Pancreas (tissue), 10 donors: ENCODE data around the gene MRPL55. TPM values are rescaled to one million over a fixed set of nuclear protein-coding genes. Genes with fewer than 3 reads are reported as not detected.
A peak's percentile ranks its signal among the peaks of the same experiment; 100 is the strongest.

ENCODE experiments used
- ATAC-seq, 4 donors: fragments of 200-7000 bp; cut with Tn5 transposase; one replicate each; pipeline versions ENCODE4 v1.8.0 to v1.9.1; 2020; ENCODE audit warnings: mild to moderate bottlenecking in 4 of 4, moderate library complexity in 4 of 4
- DNase-seq, 6 donors: peaks; one replicate each; pipeline ENCODE4 v3.0.0-alpha.2; 2020
- FAIRE-seq: peaks from 2 replicates; lab custom pipeline; 2012; peaks lifted over from hg19 to GRCh38; lab: Jason Lieb, UNC
- H3K27ac ChIP-seq, 4 donors: fragments of 200-600 bp; sonication (generic); 1 replicate in 3 of 4; 2 replicates in 1 of 4; pipeline versions ENCODE4 v1.5.0 to v1.8.0; 2020
- H3K27me3 ChIP-seq, 4 donors: fragments of 200-600 bp; one replicate each; pipeline ENCODE4 v1.8.0; 2021
- H3K36me3 ChIP-seq, 3 donors: fragments of 200-600 bp; sonication (generic) in 1 of 3; one replicate each; pipeline versions ENCODE4 v1.5.0 to v1.8.0; 2020 to 2021
- H3K4me1 ChIP-seq, 3 donors: fragments of 200-600 bp; one replicate each; pipeline ENCODE4 v1.8.0; 2021
- H3K4me3 ChIP-seq, 4 donors: fragments of 200-600 bp; sonication (generic) in 2 of 4; one replicate each; pipeline versions ENCODE4 v1.5.0 to v1.8.0; 2020 to 2021
- H3K9me3 ChIP-seq, 4 donors: fragments of 200-600 bp; one replicate each; pipeline ENCODE4 v1.8.0; 2021
- WGBS, 2 donors: extraction: QIAGEN DNeasy Blood & Tissue Kit; methylation state at CpG; one replicate each; pipeline ENCODE4 v1.1.7; 2013; 5-methylcytosine and 5-hydroxymethylcytosine counted together
- intact Hi-C, 3 donors: fragments of 100-400 bp; cut with DNase I; formaldehyde crosslinking; loops; one replicate each; pipeline versions ENCODE4 v1.11.1 to v1.14.2; 2022
- polyA plus RNA-seq, 2 donors: library from polyadenylated mRNA; stranded (reverse); fragments of 200-250 nt; gene quantifications; one replicate each; pipeline ENCODE4 v1.2.3, GENCODE V29; 2013
- total RNA-seq, 6 donors: library from RNA; stranded (reverse); fragmentation: NEBNext Ultra II Directional in 4 of 6; extraction: Animal tissue kit (Norgen Biotek cat#: 25700) in 4 of 6; gene quantifications; one replicate each; pipeline versions ENCODE4 v1.2.1 to v1.2.4, GENCODE V29; 2021 to 2023
- TF ChIP-seq, protein P1 (sequence below), 4 donors: fragments of 200-600 bp; sonication (generic) in 3 of 4; IDR thresholded peaks; one replicate each; pipeline versions ENCODE4 v1.5.0 to v1.8.0; 2021; ENCODE audit warnings: antibody characterized with exemption in 4 of 4
- donor health status: healthy with polysubstance abuse.
- donor health status: DM: no; HTN: no; CAD: no; lungs with moderate emphysema.
- donor health status: DM: no; HTN: no; CAD: no.
- donor health status: control.
- donor health status: control.
- donor health status: Bipolar disorder and iron deficiency.
- donor health status: DM: yes; HTN: yes; CAD: no.
- donor health status: DM: no; HTN: no; CAD: no.
- donor health status: DM: no; HTN: no; CAD: no.
- donor health status: DM: yes; HTN: yes; CAD: no.

Gene MRPL55
- total and polyA plus RNA-seq, 8 donors: 18.1 to 113 (median 24.0) TPM

DNA sequence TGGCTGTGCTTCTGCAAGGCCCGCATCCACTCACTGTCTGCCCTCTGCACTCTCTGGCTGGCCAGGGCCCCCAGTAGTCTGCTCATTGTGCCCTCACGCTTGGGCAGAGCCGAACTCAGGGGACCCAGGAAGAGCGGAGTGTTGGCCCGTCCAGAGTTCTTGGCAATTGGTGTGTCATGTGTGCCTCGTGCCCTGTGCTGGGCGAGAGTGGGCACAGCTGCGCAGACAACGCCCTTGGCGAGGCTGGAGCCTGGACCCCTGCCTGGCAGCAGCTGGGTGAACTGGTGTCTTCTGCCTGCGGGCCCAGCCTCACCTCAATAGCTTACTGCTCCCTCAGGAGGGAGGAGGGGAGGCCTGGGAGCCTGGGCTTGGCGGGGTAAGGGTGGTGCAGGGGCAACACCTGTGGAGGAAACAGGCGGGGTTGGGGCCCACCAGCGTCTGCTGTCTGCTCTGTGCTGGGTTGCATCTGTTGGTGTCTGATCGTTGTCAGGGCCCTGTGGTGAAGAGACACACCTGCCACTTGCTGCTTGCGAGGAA, 33.1 kb upstream of the MRPL55 start:
- H3K27me3 ChIP-seq: no peaks in the 10 kb centered on the region
- DNase-seq (peak in 4 of 6 donors; percentile 19 to 76 (median 37)), FAIRE-seq (no peak), ATAC-seq (no peak)
- peak overlapping the region in 2 of 4 donors; percentile 79 to 97 for H3K4me3 ChIP-seq
- H3K4me1 ChIP-seq: peaks cover 11 to 25% (median 25%) of the 10 kb centered on the region in 3 donors
- H3K27ac ChIP-seq: peak overlapping the region; percentile 87 to 96 (median 92)
- H3K9me3 ChIP-seq: no peaks in the 10 kb centered on the region
- 58 to 62% methylated on average over 16 of the region's 16 CpGs for WGBS, 2 donors
- intact Hi-C loops: no loop called here
- TF ChIP-seq, protein P1, sequence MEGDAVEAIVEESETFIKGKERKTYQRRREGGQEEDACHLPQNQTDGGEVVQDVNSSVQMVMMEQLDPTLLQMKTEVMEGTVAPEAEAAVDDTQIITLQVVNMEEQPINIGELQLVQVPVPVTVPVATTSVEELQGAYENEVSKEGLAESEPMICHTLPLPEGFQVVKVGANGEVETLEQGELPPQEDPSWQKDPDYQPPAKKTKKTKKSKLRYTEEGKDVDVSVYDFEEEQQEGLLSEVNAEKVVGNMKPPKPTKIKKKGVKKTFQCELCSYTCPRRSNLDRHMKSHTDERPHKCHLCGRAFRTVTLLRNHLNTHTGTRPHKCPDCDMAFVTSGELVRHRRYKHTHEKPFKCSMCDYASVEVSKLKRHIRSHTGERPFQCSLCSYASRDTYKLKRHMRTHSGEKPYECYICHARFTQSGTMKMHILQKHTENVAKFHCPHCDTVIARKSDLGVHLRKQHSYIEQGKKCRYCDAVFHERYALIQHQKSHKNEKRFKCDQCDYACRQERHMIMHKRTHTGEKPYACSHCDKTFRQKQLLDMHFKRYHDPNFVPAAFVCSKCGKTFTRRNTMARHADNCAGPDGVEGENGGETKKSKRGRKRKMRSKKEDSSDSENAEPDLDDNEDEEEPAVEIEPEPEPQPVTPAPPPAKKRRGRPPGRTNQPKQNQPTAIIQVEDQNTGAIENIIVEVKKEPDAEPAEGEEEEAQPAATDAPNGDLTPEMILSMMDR (IDR thresholded peaks at IDR 0.05): no peak
- H3K36me3 ChIP-seq: peaks cover 0 to 2% (median 0%) of the 10 kb centered on the region in 3 donors

DNA sequence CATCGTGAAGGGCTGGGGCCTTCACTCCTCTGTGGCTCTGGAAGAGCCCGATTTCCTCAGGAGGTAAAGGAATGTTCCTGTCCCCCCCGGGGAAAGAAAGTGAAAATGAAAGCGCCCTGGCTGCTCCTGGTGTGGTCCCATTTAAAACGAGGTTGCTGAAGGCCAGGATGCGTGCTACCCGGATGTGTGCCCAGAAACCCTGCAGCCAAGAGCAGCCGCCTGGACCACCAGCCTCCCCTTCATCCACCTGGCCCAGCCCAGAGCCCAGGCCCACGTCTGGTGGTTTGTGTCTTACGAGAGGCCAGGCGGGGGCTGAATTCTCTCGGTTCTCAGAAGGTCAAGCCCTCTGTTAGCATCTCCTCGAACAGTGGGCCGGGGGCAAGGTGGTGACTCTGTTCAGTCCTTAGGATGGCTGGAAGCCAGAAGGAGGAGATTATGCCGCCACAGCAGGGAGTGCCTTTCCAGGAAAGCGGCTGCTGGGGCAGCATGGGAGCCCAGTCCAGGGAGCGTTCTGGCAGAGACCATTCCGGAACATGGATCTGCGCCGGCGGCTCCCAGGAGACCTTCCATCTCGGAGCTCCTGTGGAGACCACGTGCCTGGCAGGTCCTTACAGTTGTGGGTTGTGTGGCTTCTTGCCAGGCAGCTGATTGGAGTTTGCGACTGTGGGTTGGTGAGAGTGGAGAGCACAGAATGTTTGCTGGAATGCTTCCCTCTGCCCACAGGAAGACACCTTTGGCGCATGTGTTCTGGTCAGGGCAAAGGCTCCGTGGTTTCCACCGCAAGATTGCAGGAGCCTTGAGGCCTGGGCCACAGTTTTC, 32.3 kb upstream of the MRPL55 start:
- Histone ChIP-seq H3K27me3 (no peaks in the 10 kb centered on the region), H3K9me3 (no peaks in the 10 kb centered on the region), H3K27ac (peak overlapping the region; percentile 87 to 96 (median 92)), H3K4me3 (peak overlapping the region; percentile 74 to 97 (median 82)), H3K4me1 (peaks cover 11 to 25% (median 25%) of the 10 kb centered on the region in 3 donors), H3K36me3 (no peaks in the 10 kb centered on the region)
- TF ChIP-seq, protein P1 (IDR thresholded peaks at IDR 0.05): no peak
- FAIRE-seq: no peak
- ATAC-seq: peak in 3 of 4 donors; percentile 1 to 3 (median 2)
- WGBS, 2 donors: 11 to 16% methylated on average over 27 of the region's 27 CpGs
- intact Hi-C loops: no loop called here
- peak; percentile 55 to 88 (median 71) for DNase-seq

DNA sequence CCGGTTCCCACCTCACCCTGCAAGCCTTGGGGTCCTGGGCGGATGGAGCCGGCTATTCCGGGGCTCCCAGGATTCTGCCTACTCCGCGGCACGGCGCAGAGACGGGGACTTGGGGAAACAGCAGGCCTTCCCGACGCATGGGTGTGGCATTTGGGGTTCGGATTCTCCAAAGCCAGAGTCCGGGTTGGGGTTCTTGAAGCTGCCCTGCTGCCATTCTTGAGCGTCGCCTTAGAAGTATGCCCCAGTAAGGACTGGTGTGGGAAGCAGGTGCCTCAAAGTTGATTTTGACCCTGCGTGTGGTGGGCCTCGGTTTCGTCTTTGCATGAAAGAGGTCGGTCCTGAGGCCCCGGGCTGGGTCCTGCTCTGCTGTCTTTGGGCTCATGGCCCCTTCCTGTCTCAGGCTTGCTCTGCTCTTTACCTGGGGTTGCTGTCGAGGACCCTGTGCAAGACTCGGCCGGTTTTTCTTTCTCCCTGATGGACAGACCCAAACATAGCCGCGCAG, 31.7 kb upstream of the MRPL55 start:
- DNase-seq (peak in 3 of 6 donors; percentile 38 to 72 (median 63)), ATAC-seq (no peak), FAIRE-seq (no peak)
- TF ChIP-seq, protein P1 (IDR thresholded peaks at IDR 0.05): no peak
- peak overlapping the region; percentile 74 to 97 (median 82) for H3K4me3 ChIP-seq
- intact Hi-C loops: no loop called here
- 2 to 3% methylated on average over 25 of the region's 25 CpGs for WGBS, 2 donors
- H3K36me3 ChIP-seq: no peaks in the 10 kb centered on the region
- no peaks in the 10 kb centered on the region for H3K9me3 ChIP-seq
- H3K27ac ChIP-seq: peak overlapping the region; percentile 87 to 96 (median 92)
- H3K4me1 ChIP-seq: peaks cover 11 to 25% (median 25%) of the 10 kb centered on the region in 3 donors
- no peaks in the 10 kb centered on the region for H3K27me3 ChIP-seq

DNA sequence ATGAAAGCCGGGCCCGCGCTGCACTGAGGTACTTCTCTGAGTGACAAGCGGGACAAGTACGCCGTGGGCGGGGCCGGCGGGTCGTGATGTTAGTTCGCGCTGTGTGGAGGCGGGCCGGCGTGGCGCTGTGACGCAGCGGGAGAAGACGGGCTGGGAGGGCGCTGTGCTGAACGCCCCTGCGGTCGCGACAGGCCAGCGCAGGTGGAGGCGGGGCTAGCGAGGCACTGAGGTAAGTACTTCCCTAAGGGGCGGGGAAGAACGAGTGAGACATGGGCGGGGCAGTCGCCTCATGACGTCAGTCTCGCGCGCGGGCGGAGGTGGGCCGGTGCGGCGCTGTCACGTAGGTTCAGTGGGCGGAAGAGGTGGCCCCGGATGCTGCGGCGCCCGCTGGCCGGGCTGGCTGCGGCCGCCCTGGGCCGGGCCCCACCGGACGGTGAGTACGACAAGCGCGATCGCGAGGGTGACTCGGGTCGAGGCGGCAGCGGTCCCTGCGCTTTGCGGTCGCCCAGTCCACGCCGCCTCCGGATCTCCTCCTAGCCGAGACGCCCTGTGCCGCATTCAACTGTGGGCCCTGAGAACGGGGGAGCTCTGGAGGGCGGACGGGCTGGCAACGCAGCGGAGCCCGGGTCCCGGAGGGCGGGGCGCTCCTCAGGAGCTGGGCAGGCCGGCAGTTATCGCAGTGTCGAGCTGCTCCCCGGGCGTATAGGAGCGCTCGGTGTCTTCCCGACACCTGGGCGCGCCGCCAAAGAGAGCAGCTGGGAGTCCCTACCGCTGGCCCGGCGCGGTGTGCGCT, 31.0 kb upstream of the MRPL55 start, which contains the start of gene GUK1:
Gene GUK1 (plus strand): TSS at position 349 of the 793 bp plus-strand sequence. CDS start 24 bp downstream, at position 373.
- TF ChIP-seq, protein P1 (IDR thresholded peaks at IDR 0.05): peak in 3 of 4 donors; percentile 20 to 30 (median 29)
- FAIRE-seq (peak; percentile 67), DNase-seq (peak; percentile 99 to 100 (median 100)), ATAC-seq (peak; percentile 88 to 94 (median 91))
- Histone ChIP-seq H3K4me1 (peaks cover 11 to 25% (median 25%) of the 10 kb centered on the region in 3 donors), H3K4me3 (peak within 1 kb of the TSS; percentile 74 to 97 (median 82)), H3K27me3 (no peaks in the 10 kb centered on the region), H3K36me3 (no peaks in the 10 kb centered on the region), H3K9me3 (no peaks in the 10 kb centered on the region), H3K27ac (peak within 1 kb of the TSS; percentile 87 to 96 (median 92))
- intact Hi-C loops: no loop called here
- WGBS, 2 donors: 0% methylated on average over 71 to 95 of the region's 95 CpGs
